WTC11 (cell line): Measurements from ENCODE around the gene SFXN1. TPM values are rescaled to one million over a fixed set of nuclear protein-coding genes. Genes with fewer than 3 reads are reported as not detected.
A peak's percentile ranks its signal among the peaks of the same experiment; 100 is the strongest.

Experiments used
- ATAC-seq: fragments of 200-7000 bp; cut with Tn5 transposase; 2 replicates; pipeline ENCODE4 v1.10.0; 2021; ENCODE audit warnings: mild to moderate bottlenecking, moderate library complexity
- Bru-seq: library from RNA; stranded (reverse); fragments of 400-500 nt; gene quantifications from one replicate; lab custom pipeline; 2021; lab: Mats Ljungman, UMichigan
- CTCF ChIA-PET: fragments of 300-600 bp; sonication (Branson Sonifier 250); formaldehyde crosslinking; loops from one replicate; lab custom pipeline; 2021; ENCODE audit warnings: antibody characterized with exemption; lab: Charles Lee
- POLR2A ChIA-PET: fragments of 350-600 bp; sonication (Branson Sonifier 250); formaldehyde crosslinking; loops from one replicate; lab custom pipeline; 2021; ENCODE audit warnings: antibody characterized with exemption; lab: Charles Lee
- DNase-seq: peaks from one replicate; pipeline ENCODE4 v3.0.0; 2021; ENCODE audit warnings: low spot score
- H3K27ac Mint-ChIP-seq: 2 replicates; pipeline ENCODE4 v1.8.0; 2021; ENCODE audit warnings: mixed read lengths
- H3K27me3 Mint-ChIP-seq: 2 replicates; pipeline ENCODE4 v1.8.0; 2021; ENCODE audit warnings: low read depth, mild to moderate bottlenecking, moderate library complexity, mixed read lengths
- H3K36me3 Mint-ChIP-seq: 2 replicates; pipeline ENCODE4 v1.8.0; 2021; ENCODE audit warnings: mixed read lengths
- H3K4me1 Mint-ChIP-seq: 2 replicates; pipeline ENCODE4 v1.8.0; 2022; ENCODE audit warnings: mixed read lengths
- H3K4me3 Mint-ChIP-seq: 2 replicates; pipeline ENCODE4 v1.8.0; 2021; ENCODE audit warnings: mild to moderate bottlenecking, moderate library complexity, mixed read lengths
- H3K9me3 Mint-ChIP-seq: 2 replicates; pipeline ENCODE4 v1.8.0; 2021; ENCODE audit warnings: mixed read lengths
- CBFB ChIP-seq: sonication (generic); formaldehyde crosslinking; IDR thresholded peaks from 2 replicates; pipeline ENCODE4 v1.8.1; 2022; ENCODE audit warnings: mild to moderate bottlenecking, low read depth, missing genetic modification reagents
- ETV6 ChIP-seq: sonication (generic); formaldehyde crosslinking; IDR thresholded peaks from 2 replicates; pipeline ENCODE4 v1.8.1; 2022; ENCODE audit warnings: mild to moderate bottlenecking, missing genetic modification reagents
- FOXP1 ChIP-seq: sonication (generic); formaldehyde crosslinking; IDR thresholded peaks from 2 replicates; pipeline ENCODE4 v1.8.0; 2022; ENCODE audit warnings: missing genetic modification reagents, mild to moderate bottlenecking, moderate library complexity, borderline replicate concordance
- GABPB1 ChIP-seq: sonication (generic); formaldehyde crosslinking; IDR thresholded peaks from 2 replicates; pipeline ENCODE4 v1.8.1; 2023; ENCODE audit warnings: mild to moderate bottlenecking, missing genetic modification reagents
- JUN ChIP-seq: sonication (generic); formaldehyde crosslinking; IDR thresholded peaks from 2 replicates; pipeline ENCODE4 v1.8.0; 2023; ENCODE audit warnings: mild to moderate bottlenecking, missing genetic modification reagents
- KAT7 ChIP-seq: sonication (generic); formaldehyde crosslinking; IDR thresholded peaks from 2 replicates; pipeline ENCODE4 v1.8.1; 2023; ENCODE audit warnings: missing genetic modification reagents, mild to moderate bottlenecking, borderline replicate concordance
- NFE2L1 ChIP-seq: sonication (generic); formaldehyde crosslinking; IDR thresholded peaks from 2 replicates; pipeline ENCODE4 v1.8.1; 2023; ENCODE audit warnings: missing genetic modification reagents
- NR1H2 ChIP-seq: sonication (generic); formaldehyde crosslinking; IDR thresholded peaks from 2 replicates; pipeline ENCODE4 v1.9.0; 2021; ENCODE audit warnings: mild to moderate bottlenecking, moderate library complexity, missing genetic modification reagents
- NR2C2 ChIP-seq: sonication (generic); formaldehyde crosslinking; IDR thresholded peaks from 2 replicates; pipeline ENCODE4 v1.8.0; 2022; ENCODE audit warnings: mild to moderate bottlenecking, missing genetic modification reagents
- PRDM15 ChIP-seq: sonication (generic); formaldehyde crosslinking; IDR thresholded peaks from 2 replicates; pipeline ENCODE4 v1.8.0; 2022; ENCODE audit warnings: missing genetic modification reagents
- RORB ChIP-seq: fragments of 250-450 bp; sonication (Bioruptor Pico); IDR thresholded peaks from 2 replicates; pipeline ENCODE4 v1.9.0; 2021; ENCODE audit warnings: mild to moderate bottlenecking
- SP1 ChIP-seq: sonication (generic); formaldehyde crosslinking; conservative IDR thresholded peaks from 2 replicates; pipeline ENCODE4 v1.8.1; 2022; ENCODE audit warnings: missing genetic modification reagents
- TCF7 ChIP-seq: sonication (generic); formaldehyde crosslinking; IDR thresholded peaks from 2 replicates; pipeline ENCODE4 v1.8.0; 2022; ENCODE audit warnings: mild to moderate bottlenecking, low read depth, missing genetic modification reagents, moderate library complexity
- TP53 ChIP-seq: sonication (generic); formaldehyde crosslinking; IDR thresholded peaks from 2 replicates; pipeline ENCODE4 v1.8.1; 2023; ENCODE audit warnings: mild to moderate bottlenecking, missing genetic modification reagents
- ZNF317 ChIP-seq: sonication (generic); formaldehyde crosslinking; IDR thresholded peaks from 2 replicates; pipeline ENCODE4 v1.8.1; 2023; ENCODE audit warnings: low read depth, mild to moderate bottlenecking, moderate library complexity, missing genetic modification reagents, borderline replicate concordance
- long read RNA-seq, 3 experiments: library from RNA in 1 of 3; library from capped mRNA in 1 of 3; library from polyadenylated mRNA in 1 of 3; unstranded in 2 of 3; stranded (forward) in 1 of 3; transcript quantifications; one replicate each; pipeline ENCODE4 v2.0.0, GENCODE V29; 2021
- total RNA-seq: library from RNA; stranded (reverse); gene quantifications from 3 replicates; pipeline ENCODE4 v1.2.3, GENCODE V29; 2021
- TF ChIP-seq, protein P1 (sequence below): sonication (generic); formaldehyde crosslinking; IDR thresholded peaks from 2 replicates; pipeline ENCODE4 v1.8.0; 2023; ENCODE audit warnings: mild to moderate bottlenecking, missing genetic modification reagents
- TF ChIP-seq, protein P2 (sequence below): sonication (generic); formaldehyde crosslinking; IDR thresholded peaks from 2 replicates; pipeline ENCODE4 v1.8.1; 2023; ENCODE audit warnings: mild to moderate bottlenecking, missing genetic modification reagents, borderline replicate concordance
- TF ChIP-seq, protein P3 (sequence below): sonication (generic); formaldehyde crosslinking; IDR thresholded peaks from 2 replicates; pipeline ENCODE4 v1.8.0; 2022; ENCODE audit warnings: mild to moderate bottlenecking, missing genetic modification reagents
- TF ChIP-seq, protein P4 (sequence below): sonication (generic); formaldehyde crosslinking; IDR thresholded peaks from 2 replicates; pipeline ENCODE4 v1.8.1; 2023; ENCODE audit warnings: mild to moderate bottlenecking, missing genetic modification reagents, moderate library complexity

SFXN1 gene
- total RNA-seq (82.9 to 96.1 TPM (median 85.6 TPM) in 3 replicates), Bru-seq, nascent RNA (percentile 90 among the genes with signal in this experiment)
- long read RNA-seq, experiment 1, full-length matches to known transcripts = 305 of 390 reads
- long read RNA-seq, experiment 1, partial matches to known transcripts = 31 of 390 reads
- long read RNA-seq, experiment 1, other reads (novel, unspliced or antisense) = 54 of 390 reads
- long read RNA-seq, experiment 2, full-length matches to known transcripts = 14 of 81 reads
- long read RNA-seq, experiment 2, partial matches to known transcripts = 13 of 81 reads
- long read RNA-seq, experiment 2, other reads (novel, unspliced or antisense) = 54 of 81 reads
- long read RNA-seq, experiment 3, full-length matches to known transcripts = 59 of 84 reads
- long read RNA-seq, experiment 3, partial matches to known transcripts = 16 of 84 reads
- long read RNA-seq, experiment 3, other reads (novel, unspliced or antisense) = 9 of 84 reads

GRCh38 chr5:175478384-175479124 lies at the start of gene SFXN1:
TSS of gene SFXN1 (plus strand) at chr5:175478560. CDS start at chr5:175492104, 13,544 bp downstream.
- Mint-ChIP-seq H3K4me1 (peaks cover 34% of the 10 kb centered on the region), H3K27ac (peak within 1 kb of the TSS; percentile 78), H3K27me3 (peaks cover 32% of the 10 kb centered on the region), H3K9me3 (no peaks in the 10 kb centered on the region), H3K36me3 (peaks cover 23% of the 10 kb centered on the region), H3K4me3 (peak within 1 kb of the TSS; percentile 92)
- peak; percentile 90 for ATAC-seq
- ChIA-PET POLR2A (interaction anchor here (1.0 kb wide), 1 partner anchor 14 kb away, joined by 3 read pairs; no protein-coding TSS in a partner anchor), CTCF (interaction anchor here (0.6 to 5.0 kb wide), 6 partner anchors 12 to 569 kb away, joined by 3 to 44 read pairs (median 4); no protein-coding TSS in a partner anchor)
- peak; percentile 81 for DNase-seq
- no peak for TF ChIP-seq PRDM15 (CRISPR knock-in tag)
- 0 out of 2 replicates have a peak, but pooled peaks have one; percentile 70 for TF ChIP-seq ETV6 (CRISPR knock-in tag)
- TF ChIP-seq SP1 (CRISPR knock-in tag) = peak; percentile 63; the same call in 1 of the 2 replicates
- TF ChIP-seq TP53 = no peak; the same call in 1 of the 2 replicates
- TF ChIP-seq GABPB1 (CRISPR knock-in tag) = no peak; the same call in 1 of the 2 replicates
- TF ChIP-seq NR1H2 = no peak
- no peak for TF ChIP-seq TCF7 (CRISPR knock-in tag)
- TF ChIP-seq NR2C2 (CRISPR knock-in tag) = no peak
- TF ChIP-seq KAT7 (CRISPR knock-in tag) = peak; percentile 56; the same call in 1 of the 2 replicates
- TF ChIP-seq CBFB = no peak
- TF ChIP-seq, protein P1, sequence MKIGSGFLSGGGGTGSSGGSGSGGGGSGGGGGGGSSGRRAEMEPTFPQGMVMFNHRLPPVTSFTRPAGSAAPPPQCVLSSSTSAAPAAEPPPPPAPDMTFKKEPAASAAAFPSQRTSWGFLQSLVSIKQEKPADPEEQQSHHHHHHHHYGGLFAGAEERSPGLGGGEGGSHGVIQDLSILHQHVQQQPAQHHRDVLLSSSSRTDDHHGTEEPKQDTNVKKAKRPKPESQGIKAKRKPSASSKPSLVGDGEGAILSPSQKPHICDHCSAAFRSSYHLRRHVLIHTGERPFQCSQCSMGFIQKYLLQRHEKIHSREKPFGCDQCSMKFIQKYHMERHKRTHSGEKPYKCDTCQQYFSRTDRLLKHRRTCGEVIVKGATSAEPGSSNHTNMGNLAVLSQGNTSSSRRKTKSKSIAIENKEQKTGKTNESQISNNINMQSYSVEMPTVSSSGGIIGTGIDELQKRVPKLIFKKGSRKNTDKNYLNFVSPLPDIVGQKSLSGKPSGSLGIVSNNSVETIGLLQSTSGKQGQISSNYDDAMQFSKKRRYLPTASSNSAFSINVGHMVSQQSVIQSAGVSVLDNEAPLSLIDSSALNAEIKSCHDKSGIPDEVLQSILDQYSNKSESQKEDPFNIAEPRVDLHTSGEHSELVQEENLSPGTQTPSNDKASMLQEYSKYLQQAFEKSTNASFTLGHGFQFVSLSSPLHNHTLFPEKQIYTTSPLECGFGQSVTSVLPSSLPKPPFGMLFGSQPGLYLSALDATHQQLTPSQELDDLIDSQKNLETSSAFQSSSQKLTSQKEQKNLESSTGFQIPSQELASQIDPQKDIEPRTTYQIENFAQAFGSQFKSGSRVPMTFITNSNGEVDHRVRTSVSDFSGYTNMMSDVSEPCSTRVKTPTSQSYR (CRISPR knock-in tag) = no peak
- TF ChIP-seq ZNF317 = 0 out of 2 replicates have a peak, but pooled peaks have one; percentile 9
- TF ChIP-seq, protein P2, sequence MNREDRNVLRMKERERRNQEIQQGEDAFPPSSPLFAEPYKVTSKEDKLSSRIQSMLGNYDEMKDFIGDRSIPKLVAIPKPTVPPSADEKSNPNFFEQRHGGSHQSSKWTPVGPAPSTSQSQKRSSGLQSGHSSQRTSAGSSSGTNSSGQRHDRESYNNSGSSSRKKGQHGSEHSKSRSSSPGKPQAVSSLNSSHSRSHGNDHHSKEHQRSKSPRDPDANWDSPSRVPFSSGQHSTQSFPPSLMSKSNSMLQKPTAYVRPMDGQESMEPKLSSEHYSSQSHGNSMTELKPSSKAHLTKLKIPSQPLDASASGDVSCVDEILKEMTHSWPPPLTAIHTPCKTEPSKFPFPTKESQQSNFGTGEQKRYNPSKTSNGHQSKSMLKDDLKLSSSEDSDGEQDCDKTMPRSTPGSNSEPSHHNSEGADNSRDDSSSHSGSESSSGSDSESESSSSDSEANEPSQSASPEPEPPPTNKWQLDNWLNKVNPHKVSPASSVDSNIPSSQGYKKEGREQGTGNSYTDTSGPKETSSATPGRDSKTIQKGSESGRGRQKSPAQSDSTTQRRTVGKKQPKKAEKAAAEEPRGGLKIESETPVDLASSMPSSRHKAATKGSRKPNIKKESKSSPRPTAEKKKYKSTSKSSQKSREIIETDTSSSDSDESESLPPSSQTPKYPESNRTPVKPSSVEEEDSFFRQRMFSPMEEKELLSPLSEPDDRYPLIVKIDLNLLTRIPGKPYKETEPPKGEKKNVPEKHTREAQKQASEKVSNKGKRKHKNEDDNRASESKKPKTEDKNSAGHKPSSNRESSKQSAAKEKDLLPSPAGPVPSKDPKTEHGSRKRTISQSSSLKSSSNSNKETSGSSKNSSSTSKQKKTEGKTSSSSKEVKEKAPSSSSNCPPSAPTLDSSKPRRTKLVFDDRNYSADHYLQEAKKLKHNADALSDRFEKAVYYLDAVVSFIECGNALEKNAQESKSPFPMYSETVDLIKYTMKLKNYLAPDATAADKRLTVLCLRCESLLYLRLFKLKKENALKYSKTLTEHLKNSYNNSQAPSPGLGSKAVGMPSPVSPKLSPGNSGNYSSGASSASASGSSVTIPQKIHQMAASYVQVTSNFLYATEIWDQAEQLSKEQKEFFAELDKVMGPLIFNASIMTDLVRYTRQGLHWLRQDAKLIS (CRISPR knock-in tag) = no peak
- TF ChIP-seq, protein P3, sequence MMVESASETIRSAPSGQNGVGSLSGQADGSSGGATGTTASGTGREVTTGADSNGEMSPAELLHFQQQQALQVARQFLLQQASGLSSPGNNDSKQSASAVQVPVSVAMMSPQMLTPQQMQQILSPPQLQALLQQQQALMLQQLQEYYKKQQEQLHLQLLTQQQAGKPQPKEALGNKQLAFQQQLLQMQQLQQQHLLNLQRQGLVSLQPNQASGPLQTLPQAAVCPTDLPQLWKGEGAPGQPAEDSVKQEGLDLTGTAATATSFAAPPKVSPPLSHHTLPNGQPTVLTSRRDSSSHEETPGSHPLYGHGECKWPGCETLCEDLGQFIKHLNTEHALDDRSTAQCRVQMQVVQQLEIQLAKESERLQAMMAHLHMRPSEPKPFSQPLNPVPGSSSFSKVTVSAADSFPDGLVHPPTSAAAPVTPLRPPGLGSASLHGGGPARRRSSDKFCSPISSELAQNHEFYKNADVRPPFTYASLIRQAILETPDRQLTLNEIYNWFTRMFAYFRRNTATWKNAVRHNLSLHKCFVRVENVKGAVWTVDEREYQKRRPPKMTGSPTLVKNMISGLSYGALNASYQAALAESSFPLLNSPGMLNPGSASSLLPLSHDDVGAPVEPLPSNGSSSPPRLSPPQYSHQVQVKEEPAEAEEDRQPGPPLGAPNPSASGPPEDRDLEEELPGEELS (CRISPR knock-in tag) = peak; percentile 25; the same call in 1 of the 2 replicates
- peak; percentile 74; the same call in 1 of the 2 replicates for TF ChIP-seq NFE2L1 (CRISPR knock-in tag)
- TF ChIP-seq, protein P4, sequence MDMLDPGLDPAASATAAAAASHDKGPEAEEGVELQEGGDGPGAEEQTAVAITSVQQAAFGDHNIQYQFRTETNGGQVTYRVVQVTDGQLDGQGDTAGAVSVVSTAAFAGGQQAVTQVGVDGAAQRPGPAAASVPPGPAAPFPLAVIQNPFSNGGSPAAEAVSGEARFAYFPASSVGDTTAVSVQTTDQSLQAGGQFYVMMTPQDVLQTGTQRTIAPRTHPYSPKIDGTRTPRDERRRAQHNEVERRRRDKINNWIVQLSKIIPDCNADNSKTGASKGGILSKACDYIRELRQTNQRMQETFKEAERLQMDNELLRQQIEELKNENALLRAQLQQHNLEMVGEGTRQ (CRISPR knock-in tag) = no peak
- peak; percentile 84 for TF ChIP-seq FOXP1 (CRISPR knock-in tag)
- TF ChIP-seq JUN (CRISPR knock-in tag) = peak; percentile 26; the same call in 1 of the 2 replicates
- no peak for TF ChIP-seq RORB (CRISPR knock-in tag)
